Activated CD8-positive, alpha-beta T cell treated with anti-CD3 and anti-CD28 coated beads for 36 hours (primary cell): ENCODE results near the gene SMIM44. TPM values are rescaled to one million over a fixed set of nuclear protein-coding genes. Genes with fewer than 3 reads are reported as not detected.

Experiments used
- ATAC-seq: fragments of 200-7000 bp; cut with Tn5 transposase; one replicate; pipeline ENCODE4 v1.10.0; 2021; ENCODE audit warnings: mild to moderate bottlenecking, moderate library complexity
- CTCF ChIA-PET: fragments of 350-600 bp; sonication (Branson Sonifier 250); formaldehyde crosslinking; loops from one replicate; lab custom pipeline; 2021; ENCODE audit warnings: antibody characterized with exemption; lab: Charles Lee
- POLR2A ChIA-PET: fragments of 350-600 bp; sonication (Branson Sonifier 250); formaldehyde crosslinking; loops from one replicate; lab custom pipeline; 2021; ENCODE audit warnings: antibody characterized with exemption; lab: Charles Lee
- DNase-seq: peaks from one replicate; pipeline ENCODE4 v3.0.0-alpha.2; 2020
- H3K27ac Mint-ChIP-seq: one replicate; pipeline ENCODE4 v1.8.0; 2021; ENCODE audit warnings: mild to moderate bottlenecking, mixed read lengths
- H3K27me3 Mint-ChIP-seq: one replicate; pipeline ENCODE4 v1.8.0; 2021; ENCODE audit warnings: mixed read lengths
- H3K36me3 Mint-ChIP-seq: one replicate; pipeline ENCODE4 v1.8.0; 2021; ENCODE audit warnings: low read depth, mixed read lengths
- H3K4me1 Mint-ChIP-seq: one replicate; pipeline ENCODE4 v1.8.0; 2021; ENCODE audit warnings: low read depth, mixed read lengths
- H3K4me3 Mint-ChIP-seq: one replicate; pipeline ENCODE4 v1.8.0; 2021; ENCODE audit warnings: mild to moderate bottlenecking, moderate library complexity, mixed read lengths
- H3K9me3 Mint-ChIP-seq: one replicate; pipeline ENCODE4 v1.8.0; 2021; ENCODE audit warnings: mixed read lengths
- intact Hi-C: fragments of 100-400 bp; cut with micrococcal nuclease; formaldehyde crosslinking; loops from one replicate; pipeline ENCODE4 v1.10.0; 2022
- total RNA-seq, 2 experiments: library from RNA; stranded (reverse); gene quantifications; one replicate each; pipeline ENCODE4 v1.2.3, GENCODE V29; 2021
- TF ChIP-seq, protein P1 (sequence below): fragments of 200-600 bp; IDR thresholded peaks from one replicate; pipeline ENCODE4 v1.8.0; 2022; ENCODE audit warnings: antibody characterized with exemption, mild to moderate bottlenecking

Gene SMIM44
- total RNA-seq, 2 experiments from 2014 or later = not detected

DNA sequence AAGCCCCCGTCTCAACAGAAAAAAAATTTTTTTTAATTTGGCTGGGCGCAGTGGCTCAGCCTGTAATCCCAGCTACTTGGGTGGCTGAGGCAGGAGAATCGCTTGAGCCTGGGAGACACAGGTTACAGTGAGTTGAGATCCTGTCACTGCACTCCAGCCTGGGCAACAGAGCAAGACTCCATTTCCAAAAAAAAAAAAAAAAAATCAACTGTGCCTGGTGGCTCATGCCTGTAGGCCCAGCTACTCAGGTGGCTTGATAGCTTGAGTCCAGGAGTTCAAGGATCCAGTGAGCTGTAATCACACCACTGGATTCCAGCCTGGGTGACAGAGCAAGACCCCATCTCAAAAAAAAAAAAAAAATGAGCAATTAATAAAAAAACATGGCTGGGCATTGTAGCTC, 18.5 kb upstream of the SMIM44 start:
- Mint-ChIP-seq H3K4me3 (no peak overlapping the region), H3K4me1 (peaks cover 22% of the 10 kb centered on the region), H3K27ac (no peak overlapping the region), H3K27me3 (no peaks in the 10 kb centered on the region), H3K9me3 (no peaks in the 10 kb centered on the region), H3K36me3 (peaks cover 14% of the 10 kb centered on the region)
- ATAC-seq (no peak), DNase-seq (no peak)
- intact Hi-C loops = no loop called here
- CTCF ChIA-PET = interaction anchor here (0.7 to 8.9 kb wide), 2 partner anchors 16 to 261 kb away, joined by 3 to 54 read pairs; partner anchors contain the start of genes MRPL54 and SMIM44
- TF ChIP-seq, protein P1, sequence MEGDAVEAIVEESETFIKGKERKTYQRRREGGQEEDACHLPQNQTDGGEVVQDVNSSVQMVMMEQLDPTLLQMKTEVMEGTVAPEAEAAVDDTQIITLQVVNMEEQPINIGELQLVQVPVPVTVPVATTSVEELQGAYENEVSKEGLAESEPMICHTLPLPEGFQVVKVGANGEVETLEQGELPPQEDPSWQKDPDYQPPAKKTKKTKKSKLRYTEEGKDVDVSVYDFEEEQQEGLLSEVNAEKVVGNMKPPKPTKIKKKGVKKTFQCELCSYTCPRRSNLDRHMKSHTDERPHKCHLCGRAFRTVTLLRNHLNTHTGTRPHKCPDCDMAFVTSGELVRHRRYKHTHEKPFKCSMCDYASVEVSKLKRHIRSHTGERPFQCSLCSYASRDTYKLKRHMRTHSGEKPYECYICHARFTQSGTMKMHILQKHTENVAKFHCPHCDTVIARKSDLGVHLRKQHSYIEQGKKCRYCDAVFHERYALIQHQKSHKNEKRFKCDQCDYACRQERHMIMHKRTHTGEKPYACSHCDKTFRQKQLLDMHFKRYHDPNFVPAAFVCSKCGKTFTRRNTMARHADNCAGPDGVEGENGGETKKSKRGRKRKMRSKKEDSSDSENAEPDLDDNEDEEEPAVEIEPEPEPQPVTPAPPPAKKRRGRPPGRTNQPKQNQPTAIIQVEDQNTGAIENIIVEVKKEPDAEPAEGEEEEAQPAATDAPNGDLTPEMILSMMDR = no peak
- POLR2A ChIA-PET = interaction anchor here (0.6 to 1.8 kb wide), 2 partner anchors 24 to 145 kb away, joined by 3 to 4 read pairs; no protein-coding TSS in a partner anchor

DNA sequence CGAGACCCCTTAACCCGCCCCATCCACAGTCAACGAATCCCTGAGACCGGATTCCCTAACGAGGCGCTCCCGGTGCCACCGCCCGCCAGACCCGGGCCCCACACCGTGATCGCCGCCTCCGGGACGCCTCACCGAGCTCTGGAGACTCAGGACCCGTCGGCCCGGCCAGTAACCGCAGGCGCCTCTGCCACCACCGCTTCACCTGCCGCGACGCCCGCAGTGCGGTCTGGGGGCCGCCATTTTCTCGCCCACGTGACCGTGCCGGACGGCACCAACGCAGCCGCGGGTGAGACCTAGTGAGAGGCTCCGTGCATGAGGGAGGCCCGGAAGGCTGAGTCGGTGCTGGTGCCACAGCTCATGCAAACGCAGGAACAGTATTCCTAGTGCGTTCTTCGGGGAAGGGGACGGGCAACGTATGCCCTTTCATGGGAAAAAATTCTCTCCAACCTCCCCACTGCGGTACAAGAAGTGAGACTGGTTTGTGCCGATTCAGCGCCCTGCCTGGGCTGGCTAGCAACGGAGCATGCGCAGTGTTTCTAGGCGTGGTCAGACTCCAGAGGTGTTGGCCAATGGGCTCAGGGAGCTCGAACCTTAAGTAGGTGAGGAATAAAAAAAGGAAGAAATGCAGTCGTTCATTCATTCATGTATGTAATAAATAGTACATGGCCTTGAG, 17.3 kb upstream of the SMIM44 start, which contains the start of gene DOHH:
TSS of gene DOHH (minus strand) at position 246 of the 673 bp plus-strand sequence. CDS start 3,860 bp downstream, outside the sequence.
- peak within 1 kb of the TSS; percentile 95 for H3K27ac Mint-ChIP-seq
- H3K4me1 Mint-ChIP-seq = peaks cover 20% of the 10 kb centered on the region
- H3K27me3 Mint-ChIP-seq = no peaks in the 10 kb centered on the region
- DNase-seq (peak; percentile 97), ATAC-seq (peak; percentile 92)
- H3K9me3 Mint-ChIP-seq = no peaks in the 10 kb centered on the region
- peaks cover 12% of the 10 kb centered on the region for H3K36me3 Mint-ChIP-seq
- ChIA-PET POLR2A (interaction anchor here (0.8 to 1.8 kb wide), 5 partner anchors 12 to 144 kb away, joined by 3 to 4 read pairs (median 3); no protein-coding TSS in a partner anchor), CTCF (interaction anchor here (0.6 to 8.9 kb wide), 7 partner anchors 15 to 390 kb away, joined by 3 to 54 read pairs (median 3); partner anchors contain the start of gene SMIM44)
- TF ChIP-seq, protein P1 = no peak
- intact Hi-C loops = no loop called here
- H3K4me3 Mint-ChIP-seq = peak within 1 kb of the TSS; percentile 90

DNA sequence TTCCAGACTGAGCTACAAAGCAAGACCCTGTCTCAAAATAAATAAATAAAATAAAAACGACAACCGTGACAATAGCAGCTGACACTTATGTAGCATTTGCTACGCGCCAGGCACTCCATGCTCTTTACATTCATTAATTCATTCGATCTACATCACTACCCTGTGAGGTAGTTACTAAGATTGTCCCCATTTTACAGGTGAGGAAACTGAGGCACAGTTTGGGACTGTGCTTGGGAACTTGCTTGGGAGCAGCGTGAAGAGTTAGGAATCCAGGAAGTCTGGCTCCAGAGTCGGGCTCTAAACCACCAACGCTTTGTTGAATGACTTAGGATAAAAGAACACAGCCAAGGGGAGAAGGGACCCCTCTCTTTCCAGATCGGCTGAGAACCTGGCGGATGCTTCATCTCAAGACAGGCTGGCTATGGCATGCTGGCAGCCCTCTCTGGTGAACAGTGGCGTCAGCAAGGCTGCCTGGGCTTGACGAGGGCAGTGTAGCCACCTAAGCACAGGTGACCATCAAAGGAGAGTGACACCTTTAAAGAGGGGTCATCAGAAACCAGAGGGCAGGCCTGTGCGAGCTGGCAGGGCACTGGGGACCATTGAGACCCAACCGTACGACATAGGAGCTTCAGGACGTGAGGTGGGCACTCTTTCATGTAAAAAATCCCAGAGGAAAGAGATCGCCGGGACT, 16.6 kb upstream of the SMIM44 start:
- ATAC-seq (peak; percentile 4), DNase-seq (no peak)
- Mint-ChIP-seq H3K4me3 (peak overlapping the region; percentile 90), H3K27me3 (no peaks in the 10 kb centered on the region), H3K9me3 (no peaks in the 10 kb centered on the region), H3K4me1 (peaks cover 21% of the 10 kb centered on the region), H3K27ac (peak overlapping the region; percentile 95), H3K36me3 (peaks cover 17% of the 10 kb centered on the region)
- intact Hi-C loops = no loop called here
- CTCF ChIA-PET = interaction anchor here (0.6 to 8.9 kb wide), 6 partner anchors 14 to 195 kb away, joined by 3 to 54 read pairs (median 3); partner anchors contain the start of gene SMIM44
- TF ChIP-seq, protein P1 = no peak
- POLR2A ChIA-PET = interaction anchor here (0.7 to 1.2 kb wide), 5 partner anchors 12 to 76 kb away, joined by 3 read pairs; no protein-coding TSS in a partner anchor

DNA sequence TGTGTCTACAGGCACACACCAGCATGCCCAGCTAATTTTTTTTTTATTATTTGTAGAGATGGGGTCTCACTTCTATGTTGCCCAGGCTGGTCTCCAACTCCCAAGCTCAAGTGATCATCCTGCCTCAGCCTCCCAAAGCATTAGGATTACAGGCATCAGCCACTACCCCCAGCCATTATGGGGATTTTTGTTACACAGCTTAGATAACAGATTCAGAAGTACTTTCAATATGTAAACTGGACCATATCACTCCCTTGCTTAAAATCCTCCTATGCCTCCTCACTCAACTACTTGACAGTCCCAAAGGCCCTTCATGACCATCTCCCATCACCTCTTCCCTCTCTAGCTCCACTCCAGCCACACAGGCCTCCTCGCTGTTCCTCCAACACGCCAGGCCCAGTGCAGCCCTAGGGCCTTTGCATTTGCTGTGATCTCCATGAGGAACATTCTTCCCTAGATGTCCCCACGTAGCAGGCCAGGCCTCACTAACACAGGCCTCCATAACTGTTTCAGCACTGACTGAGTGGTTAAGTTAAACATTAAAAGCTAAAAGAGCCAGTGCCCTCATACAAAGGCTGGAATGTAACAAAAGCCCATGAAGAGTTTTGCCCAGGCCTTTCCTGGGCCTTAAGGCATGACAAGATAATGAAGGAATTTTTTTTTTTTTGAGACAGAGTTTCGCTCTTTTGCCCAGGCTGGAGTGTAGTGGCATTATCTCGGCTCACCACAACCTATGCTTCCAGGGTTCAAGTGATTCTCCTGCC, 14.7 kb upstream of the SMIM44 start:
- TF ChIP-seq, protein P1 = no peak
- ATAC-seq (no peak), DNase-seq (no peak)
- Mint-ChIP-seq H3K9me3 (no peaks in the 10 kb centered on the region), H3K36me3 (peaks cover 19% of the 10 kb centered on the region), H3K4me1 (peaks cover 27% of the 10 kb centered on the region), H3K4me3 (no peak overlapping the region), H3K27ac (no peak overlapping the region), H3K27me3 (no peaks in the 10 kb centered on the region)
- ChIA-PET CTCF (interaction anchor here (1.2 to 8.9 kb wide), 2 partner anchors 12 to 25 kb away, joined by 3 to 54 read pairs; partner anchors contain the start of gene SMIM44), POLR2A (interaction anchor here (0.9 kb wide), 1 partner anchor 15 kb away, joined by 3 read pairs; the partner anchor contains the start of gene SMIM44)
- intact Hi-C loops = no loop called here
